ENCODE results near the gene ZBED3. TPM values are rescaled to one million over a fixed set of nuclear protein-coding genes. Genes with fewer than 3 reads are reported as not detected.

The ZBED3 gene
- total RNA-seq, 1 experiment from 2014 or later = 7.8 TPM

DNA sequence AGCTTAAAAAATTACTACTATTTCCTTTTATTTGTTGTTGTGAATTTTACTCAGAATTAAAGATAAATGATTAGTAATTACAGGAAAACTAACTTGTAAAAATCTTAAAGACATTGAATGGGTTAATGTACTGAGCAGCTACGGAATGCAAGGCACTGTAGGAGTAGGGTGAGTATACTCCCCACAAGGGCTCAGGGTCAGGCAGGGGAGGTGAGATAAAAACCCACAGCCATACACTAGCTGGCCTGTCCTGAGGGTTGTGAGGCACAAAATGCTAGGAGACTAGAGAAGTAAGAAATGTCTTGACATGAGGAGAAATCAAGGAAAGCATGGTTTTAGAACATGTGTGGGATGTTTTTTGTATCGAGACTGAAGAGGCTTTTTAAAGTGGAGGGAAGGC is 13.4 kb downstream of the ZBED3 start:
- Histone ChIP-seq H3K14ac (ENCODE audit: insufficient read depth, low read length) (no peak overlapping the region), H3T11ph (ENCODE audit: low read length) (no peak overlapping the region), H4K8ac (replicated peaks; ENCODE audit: insufficient read length, low read depth, low read length) (no peak overlapping the region), H2BK5ac (ENCODE audit: insufficient read length, low read length) (no peak overlapping the region), H3K23ac (ENCODE audit: insufficient read length, low read depth, low read length) (no peak overlapping the region), H3K9ac (ENCODE audit: extremely low read depth, insufficient read length, low read length) (no peak overlapping the region), H3K18ac (ENCODE audit: insufficient read length, low read depth, low read length) (no peak overlapping the region), H2AK5ac (ENCODE audit: insufficient read length, low read length) (no peak overlapping the region), H4K91ac (ENCODE audit: insufficient read length, low read depth, low read length) (no peak overlapping the region), H3K23me2 (ENCODE audit: insufficient read length, low read depth, low read length, poor library complexity, severe bottlenecking) (no peaks in the 10 kb centered on the region), H3K27me3 (ENCODE audit: insufficient read depth, low read length) (no peaks in the 10 kb centered on the region), H2BK20ac (ENCODE audit: low read depth, low read length, poor library complexity, severe bottlenecking) (no peak overlapping the region), H3K79me2 (ENCODE audit: insufficient read depth, low read length) (no peaks in the 10 kb centered on the region), H3K4me1 (ENCODE audit: insufficient read depth, low read length) (no peaks in the 10 kb centered on the region), H3K56ac (ENCODE audit: insufficient read length, low read depth, low read length) (no peak overlapping the region), H3K27ac (ENCODE audit: insufficient read length, low read depth, low read length) (no peak overlapping the region), H3K9me3 (ENCODE audit: control insufficient read depth, low read depth, low read length) (no peaks in the 10 kb centered on the region), H3K4me2 (ENCODE audit: insufficient read depth, insufficient read length, low read length) (no peak overlapping the region), H2BK120ac (ENCODE audit: low read depth, low read length, poor library complexity, severe bottlenecking) (no peak overlapping the region), H4K20me1 (ENCODE audit: control insufficient read depth, insufficient read depth, insufficient read length) (no peaks in the 10 kb centered on the region), H2BK15ac (ENCODE audit: low read depth, low read length) (no peak overlapping the region), H2BK12ac (ENCODE audit: insufficient read length, low read depth, low read length) (no peak overlapping the region), H3K79me1 (ENCODE audit: insufficient read depth, low read depth, low read length, poor library complexity, severe bottlenecking) (no peaks in the 10 kb centered on the region), H3K4ac (ENCODE audit: low read depth, low read length) (no peak overlapping the region), H4K5ac (ENCODE audit: insufficient read length, low read depth, low read length) (no peak overlapping the region), H2AFZ (ENCODE audit: low read length) (no peak overlapping the region)
- WGBS (ENCODE audit: extremely low coverage, insufficient read length, low lambda C conversion rate) = no CpG with 5 or more reads among the region's 2 CpGs
- TF ChIP-seq, protein P1, sequence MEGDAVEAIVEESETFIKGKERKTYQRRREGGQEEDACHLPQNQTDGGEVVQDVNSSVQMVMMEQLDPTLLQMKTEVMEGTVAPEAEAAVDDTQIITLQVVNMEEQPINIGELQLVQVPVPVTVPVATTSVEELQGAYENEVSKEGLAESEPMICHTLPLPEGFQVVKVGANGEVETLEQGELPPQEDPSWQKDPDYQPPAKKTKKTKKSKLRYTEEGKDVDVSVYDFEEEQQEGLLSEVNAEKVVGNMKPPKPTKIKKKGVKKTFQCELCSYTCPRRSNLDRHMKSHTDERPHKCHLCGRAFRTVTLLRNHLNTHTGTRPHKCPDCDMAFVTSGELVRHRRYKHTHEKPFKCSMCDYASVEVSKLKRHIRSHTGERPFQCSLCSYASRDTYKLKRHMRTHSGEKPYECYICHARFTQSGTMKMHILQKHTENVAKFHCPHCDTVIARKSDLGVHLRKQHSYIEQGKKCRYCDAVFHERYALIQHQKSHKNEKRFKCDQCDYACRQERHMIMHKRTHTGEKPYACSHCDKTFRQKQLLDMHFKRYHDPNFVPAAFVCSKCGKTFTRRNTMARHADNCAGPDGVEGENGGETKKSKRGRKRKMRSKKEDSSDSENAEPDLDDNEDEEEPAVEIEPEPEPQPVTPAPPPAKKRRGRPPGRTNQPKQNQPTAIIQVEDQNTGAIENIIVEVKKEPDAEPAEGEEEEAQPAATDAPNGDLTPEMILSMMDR (conservative IDR thresholded peaks at IDR 0.05) = no peak
- Mint-ChIP-seq H3K27me3 (ENCODE audit: low read depth) (peaks cover 7% of the 10 kb centered on the region), H3K4me1 (peaks cover 8 to 9% of the 10 kb centered on the region in 2 experiments), H3K27ac (no peak overlapping the region; a peak in 2 of 7 replicates), H3K4me3 (no peak overlapping the region), H3K36me3 (ENCODE audit: insufficient read depth in 1 of 3, low read depth in 3 of 3) (peaks cover 0 to 4% (median 0%) of the 10 kb centered on the region in 3 experiments; a peak in 2 of 7 replicates), H3K9me3 (no peaks in the 10 kb centered on the region)
- DNase-seq = no peak
